ENCODE measurements around the gene LYRM1.
A peak's percentile ranks its signal among the peaks of the same experiment; 100 is the strongest.

The LYRM1 gene

GRCh38 chr16:20879175-20880040, 21.2 kb upstream of the LYRM1 start:
- peak; percentile 38 for DNase-seq (ENCODE audit: low spot score)
- in situ Hi-C loops (cut with MboI; ENCODE audit: low sequenced_read_pairs, unreplicated experiment), result no loop called here
- TF ChIP-seq, protein P1, sequence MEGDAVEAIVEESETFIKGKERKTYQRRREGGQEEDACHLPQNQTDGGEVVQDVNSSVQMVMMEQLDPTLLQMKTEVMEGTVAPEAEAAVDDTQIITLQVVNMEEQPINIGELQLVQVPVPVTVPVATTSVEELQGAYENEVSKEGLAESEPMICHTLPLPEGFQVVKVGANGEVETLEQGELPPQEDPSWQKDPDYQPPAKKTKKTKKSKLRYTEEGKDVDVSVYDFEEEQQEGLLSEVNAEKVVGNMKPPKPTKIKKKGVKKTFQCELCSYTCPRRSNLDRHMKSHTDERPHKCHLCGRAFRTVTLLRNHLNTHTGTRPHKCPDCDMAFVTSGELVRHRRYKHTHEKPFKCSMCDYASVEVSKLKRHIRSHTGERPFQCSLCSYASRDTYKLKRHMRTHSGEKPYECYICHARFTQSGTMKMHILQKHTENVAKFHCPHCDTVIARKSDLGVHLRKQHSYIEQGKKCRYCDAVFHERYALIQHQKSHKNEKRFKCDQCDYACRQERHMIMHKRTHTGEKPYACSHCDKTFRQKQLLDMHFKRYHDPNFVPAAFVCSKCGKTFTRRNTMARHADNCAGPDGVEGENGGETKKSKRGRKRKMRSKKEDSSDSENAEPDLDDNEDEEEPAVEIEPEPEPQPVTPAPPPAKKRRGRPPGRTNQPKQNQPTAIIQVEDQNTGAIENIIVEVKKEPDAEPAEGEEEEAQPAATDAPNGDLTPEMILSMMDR (IDR thresholded peaks at IDR 0.05; ENCODE audit: borderline replicate concordance, control extremely low read depth, extremely low read depth, insufficient read depth, missing control alignments), result no peak

GRCh38 chr16:20880867-20881502, 19.6 kb upstream of the LYRM1 start:
- TF ChIP-seq, protein P1 (IDR thresholded peaks at IDR 0.05; ENCODE audit: borderline replicate concordance, control extremely low read depth, extremely low read depth, insufficient read depth, missing control alignments), result no peak
- in situ Hi-C loops (cut with MboI; ENCODE audit: low sequenced_read_pairs, unreplicated experiment), result no loop called here
- DNase-seq (ENCODE audit: low spot score), result no peak

DNA sequence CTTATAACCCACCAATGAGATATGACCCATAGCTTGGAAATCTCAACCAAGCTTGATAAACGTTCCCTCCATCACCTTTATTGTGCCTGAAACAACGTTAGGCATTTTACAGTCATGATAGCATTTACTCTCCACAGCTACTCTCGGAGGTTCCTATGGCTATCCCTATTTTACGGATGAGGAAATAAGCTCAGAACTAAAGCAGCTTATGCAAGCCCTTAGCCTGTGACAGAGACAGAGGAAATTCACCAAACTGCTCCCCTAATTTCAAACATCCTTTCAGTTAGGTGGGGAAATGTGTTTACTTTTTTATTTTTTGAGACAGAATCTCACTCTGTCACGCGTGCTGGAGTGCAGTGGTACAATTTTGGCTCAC, 19.1 kb upstream of the LYRM1 start:
- in situ Hi-C loops (cut with MboI; ENCODE audit: low sequenced_read_pairs, unreplicated experiment), result no loop called here
- TF ChIP-seq, protein P1 (IDR thresholded peaks at IDR 0.05; ENCODE audit: borderline replicate concordance, control extremely low read depth, extremely low read depth, insufficient read depth, missing control alignments), result no peak
- DNase-seq (ENCODE audit: low spot score), result no peak

DNA sequence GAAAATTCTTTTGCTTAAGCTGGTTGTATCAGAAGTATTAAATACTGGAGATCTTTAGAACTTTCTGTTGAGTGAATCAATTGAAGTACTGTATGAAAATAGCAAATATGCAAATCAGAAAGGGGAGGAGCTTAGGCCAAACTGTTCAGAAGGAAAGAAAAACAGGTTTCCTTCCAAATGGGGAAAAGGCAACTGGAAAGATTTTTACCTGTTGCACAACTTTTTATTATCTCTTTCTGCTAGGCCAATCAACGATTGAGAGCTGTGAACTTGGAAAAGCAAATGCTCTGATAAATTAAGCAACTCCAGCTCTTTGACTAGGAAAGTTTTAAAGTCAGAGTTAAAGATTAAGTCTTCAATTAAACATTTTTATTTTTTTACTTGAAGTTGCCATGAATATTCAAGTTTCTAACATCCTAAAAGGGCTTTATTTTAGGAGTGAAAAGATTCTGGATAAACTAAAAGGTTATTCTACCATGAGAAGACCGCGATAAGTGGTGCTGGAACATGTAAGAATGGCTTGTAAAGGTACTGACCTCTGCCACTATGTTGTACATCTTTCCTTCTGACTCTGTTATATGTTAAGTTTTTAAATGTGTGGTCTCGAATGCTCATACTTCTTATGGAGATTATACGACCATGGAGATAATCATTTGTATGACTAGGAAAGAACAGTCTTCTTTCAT, 16.9 kb upstream of the LYRM1 start:
- TF ChIP-seq, protein P1 (IDR thresholded peaks at IDR 0.05; ENCODE audit: borderline replicate concordance, control extremely low read depth, extremely low read depth, insufficient read depth, missing control alignments), result no peak
- DNase-seq (ENCODE audit: low spot score), result no peak
- in situ Hi-C loops (cut with MboI; ENCODE audit: low sequenced_read_pairs, unreplicated experiment), result no loop called here

GRCh38 chr16:20884240-20884556, 16.4 kb upstream of the LYRM1 start:
- TF ChIP-seq, protein P1 (IDR thresholded peaks at IDR 0.05; ENCODE audit: borderline replicate concordance, control extremely low read depth, extremely low read depth, insufficient read depth, missing control alignments), result no peak
- in situ Hi-C loops (cut with MboI; ENCODE audit: low sequenced_read_pairs, unreplicated experiment), result no loop called here

GRCh38 chr16:20886320-20886719, 14.3 kb upstream of the LYRM1 start:
- TF ChIP-seq, protein P1 (IDR thresholded peaks at IDR 0.05; ENCODE audit: borderline replicate concordance, control extremely low read depth, extremely low read depth, insufficient read depth, missing control alignments), result no peak
- no peak for DNase-seq (ENCODE audit: low spot score)
- in situ Hi-C loops (cut with MboI; ENCODE audit: low sequenced_read_pairs, unreplicated experiment), result no loop called here

More at GRCh38 chr16:20884240-20884556, 16.4 kb upstream of the LYRM1 start:
- no peak for DNase-seq (ENCODE audit: low spot score)
